Measurements from ENCODE around the gene SPTSSB.

The SPTSSB gene

GRCh38 chr3:161371441-161372320, at the start of gene SPTSSB:
SPTSSB (minus strand) TSS chr3:161371517; CDS start chr3:161346323, 25,194 bp downstream.
- DNase-seq (ENCODE audit: extremely low read depth in 1 of 2, low read depth in 1 of 2), result peak in 1 of 2 donors; percentile 24

GRCh38 chr3:161420746-161421145, 49.4 kb upstream of the SPTSSB start:
- no peak for DNase-seq (ENCODE audit: extremely low read depth in 1 of 2, low read depth in 1 of 2)

- DNase-seq (ENCODE audit: extremely low read depth in 1 of 2, low read depth in 1 of 2), result no peak
These were observed 48.4 kb upstream of the SPTSSB start for GRCh38 chr3:161419555-161420333.

DNA sequence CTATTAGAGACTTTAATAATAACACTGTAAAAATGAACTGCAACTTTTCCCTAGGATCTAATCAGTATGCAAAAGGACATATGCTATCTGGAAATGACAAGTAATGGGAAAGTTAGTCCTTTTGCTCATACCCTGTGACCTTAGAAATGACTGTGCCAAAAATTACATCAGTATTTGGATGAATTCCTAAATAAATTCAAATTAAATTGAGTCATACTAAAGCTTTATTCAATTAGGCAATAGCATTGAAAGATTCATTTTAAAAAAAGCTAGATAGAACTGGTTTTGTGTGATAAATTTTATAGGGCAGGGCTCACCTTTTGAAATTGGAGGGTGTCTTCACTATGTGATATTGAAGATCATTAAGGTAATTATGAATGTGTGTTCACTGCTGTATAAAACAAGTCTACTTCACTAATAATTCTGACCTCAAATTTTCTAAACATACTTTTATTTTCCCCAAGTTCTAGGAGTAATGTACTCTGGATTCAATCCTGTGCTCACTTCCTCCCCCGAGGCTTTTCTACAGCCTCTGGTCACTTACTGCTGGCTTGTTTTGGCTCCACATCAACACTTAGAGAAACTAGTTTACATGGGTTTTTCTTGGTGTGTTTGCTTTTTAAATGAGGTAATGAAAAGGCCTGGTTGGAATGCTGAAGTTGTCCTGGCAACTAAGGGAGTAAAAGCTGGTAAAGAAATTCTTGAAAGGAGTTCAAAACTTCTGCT, 44.4 kb upstream of the SPTSSB start:
- no peak for DNase-seq (ENCODE audit: extremely low read depth in 1 of 2, low read depth in 1 of 2)

- DNase-seq (ENCODE audit: extremely low read depth in 1 of 2, low read depth in 1 of 2), result no peak
These were observed 43.6 kb upstream of the SPTSSB start for GRCh38 chr3:161414907-161415306.

DNA sequence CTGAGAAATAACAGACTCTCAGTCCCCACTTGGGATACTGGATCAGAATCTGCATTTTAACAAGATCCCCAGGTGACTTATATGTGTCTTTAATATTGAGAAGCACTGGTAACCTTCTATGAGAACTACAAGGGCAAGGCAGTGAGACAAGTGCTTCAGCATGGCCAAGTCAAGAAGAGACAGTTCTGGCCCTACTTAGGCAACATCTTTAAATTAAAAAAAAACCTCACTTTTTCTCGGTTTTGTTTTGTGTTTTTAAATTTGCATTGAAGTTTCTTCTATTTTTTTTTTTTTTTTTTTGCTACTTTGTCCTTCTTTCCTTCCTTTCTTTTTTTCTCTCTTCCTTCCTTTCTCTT, 42.5 kb upstream of the SPTSSB start:
- DNase-seq (ENCODE audit: extremely low read depth in 1 of 2, low read depth in 1 of 2), result no peak

DNA sequence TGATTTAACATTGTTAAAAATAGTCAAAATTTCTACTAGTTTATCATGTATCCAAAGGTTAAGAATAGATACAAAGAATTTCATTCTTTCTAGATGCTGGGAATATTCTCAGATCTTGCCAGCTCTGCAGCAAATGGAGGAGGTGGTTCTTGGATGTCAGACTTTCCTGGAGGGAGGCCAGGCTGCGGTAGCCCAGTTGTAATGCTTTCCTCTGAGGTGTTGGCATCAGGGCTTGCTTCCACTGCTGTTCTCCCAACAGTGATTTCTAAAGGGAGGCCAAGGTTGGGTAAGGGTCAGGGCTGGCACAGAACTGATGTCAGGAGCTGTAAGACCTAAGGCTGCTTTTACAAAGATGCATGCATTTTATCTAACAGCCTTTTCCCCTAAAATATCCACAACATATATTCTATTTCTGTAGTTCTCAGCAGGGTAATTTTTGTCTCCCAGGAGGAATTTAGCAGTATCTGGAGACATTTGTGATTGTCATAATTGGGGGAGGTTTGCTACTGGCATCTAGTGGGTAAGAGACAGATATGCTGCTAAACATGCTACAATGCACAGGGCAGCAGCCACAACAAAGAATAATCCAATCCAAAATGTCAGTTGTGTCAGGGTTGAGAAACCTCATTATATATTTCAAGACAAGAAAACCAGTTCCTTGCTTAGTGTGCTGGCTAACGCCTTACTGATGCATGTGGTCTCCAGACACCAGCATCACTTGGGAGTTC, 42.0 kb upstream of the SPTSSB start:
- DNase-seq (ENCODE audit: extremely low read depth in 1 of 2, low read depth in 1 of 2), result no peak

DNA sequence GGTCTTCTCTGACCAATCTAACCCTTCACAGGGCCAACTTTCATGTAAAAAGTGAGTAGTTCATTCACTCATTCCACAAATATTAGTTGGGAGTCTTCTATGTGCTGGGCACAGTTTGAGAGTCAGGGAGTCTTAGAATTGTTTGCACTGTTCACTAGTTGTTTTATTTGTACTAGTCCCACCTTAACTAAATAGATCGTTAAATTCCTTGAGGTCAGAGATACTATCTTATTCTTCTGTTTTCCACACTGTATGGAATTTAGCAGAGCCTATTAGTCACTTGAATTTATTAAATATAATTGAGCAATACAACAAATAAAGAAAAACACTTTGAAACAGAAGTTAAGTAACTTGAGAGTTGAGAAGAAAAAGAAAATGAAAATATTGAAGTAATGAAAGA, 40.8 kb upstream of the SPTSSB start:
- no peak for DNase-seq (ENCODE audit: extremely low read depth in 1 of 2, low read depth in 1 of 2)

GRCh38 chr3:161409858-161410257, 38.5 kb upstream of the SPTSSB start:
- no peak for DNase-seq (ENCODE audit: extremely low read depth in 1 of 2, low read depth in 1 of 2)

- DNase-seq (ENCODE audit: extremely low read depth in 1 of 2, low read depth in 1 of 2), result no peak
These were observed 37.8 kb upstream of the SPTSSB start for GRCh38 chr3:161409069-161409468.

DNA sequence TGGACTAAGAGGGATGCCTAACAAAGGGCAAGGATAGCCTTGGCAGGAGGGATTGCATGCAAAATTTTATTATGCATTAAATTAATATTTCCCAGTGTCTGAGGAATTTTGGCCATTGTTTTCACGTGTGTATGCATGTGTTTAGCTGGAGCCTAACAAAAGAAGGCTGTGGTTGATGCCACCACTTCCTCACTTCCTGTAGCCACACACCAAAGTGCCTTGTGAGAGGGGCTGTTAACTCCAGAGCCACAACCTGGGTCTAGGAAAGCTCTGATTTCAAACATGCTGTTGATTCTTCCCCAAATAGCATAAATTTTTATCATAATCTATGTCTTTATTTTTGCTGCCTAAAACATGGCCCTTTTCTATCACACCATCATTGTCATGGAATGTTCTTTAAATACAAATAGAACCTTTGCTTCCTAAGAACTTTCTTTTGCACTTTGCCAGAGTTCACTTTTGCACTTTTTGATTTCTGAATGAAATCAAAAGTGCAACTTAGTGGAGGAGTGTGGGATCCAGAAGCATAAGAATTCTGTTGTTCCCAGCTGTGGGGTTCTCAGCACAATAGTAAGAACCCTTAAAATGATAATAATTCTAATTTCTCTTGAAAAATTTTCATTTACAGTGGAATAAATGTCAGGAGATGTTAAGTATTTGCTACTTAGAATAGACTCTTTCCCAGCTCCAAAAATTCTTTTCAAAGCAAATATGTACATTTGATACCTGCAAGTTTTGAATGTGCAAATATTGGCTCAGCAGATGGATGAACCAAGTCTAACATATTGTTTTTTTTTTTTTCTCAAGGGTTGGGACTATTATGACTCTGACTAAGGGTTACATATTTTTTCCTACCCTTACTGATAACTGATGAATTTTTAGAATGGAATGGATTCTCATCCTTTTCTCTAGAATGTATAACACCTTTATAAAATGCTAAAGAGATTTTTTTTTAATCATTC, 35.6 kb upstream of the SPTSSB start:
- DNase-seq (ENCODE audit: extremely low read depth in 1 of 2, low read depth in 1 of 2), result no peak

GRCh38 chr3:161405836-161406235, 34.5 kb upstream of the SPTSSB start:
- no peak for DNase-seq (ENCODE audit: extremely low read depth in 1 of 2, low read depth in 1 of 2)

DNA sequence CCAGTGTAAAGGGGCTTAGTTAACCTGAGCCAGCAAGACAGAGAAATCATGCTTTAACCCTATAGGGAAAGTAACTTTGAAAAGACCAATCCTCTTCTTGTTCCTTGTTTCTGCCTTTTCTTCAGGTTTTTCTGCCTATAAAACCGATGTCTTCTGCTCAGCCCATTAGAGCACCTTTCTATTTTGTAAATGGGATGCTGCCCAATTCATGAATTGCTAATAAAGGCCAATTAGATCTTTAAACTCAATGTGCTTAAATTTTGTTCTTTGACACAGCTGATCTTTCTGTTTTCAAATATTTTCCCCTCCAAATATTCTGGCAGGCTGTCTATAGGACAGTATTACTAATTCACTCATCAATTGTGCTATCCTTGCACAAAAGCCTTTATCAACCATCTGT, 33.8 kb upstream of the SPTSSB start:
- no peak for DNase-seq (ENCODE audit: extremely low read depth in 1 of 2, low read depth in 1 of 2)

DNA sequence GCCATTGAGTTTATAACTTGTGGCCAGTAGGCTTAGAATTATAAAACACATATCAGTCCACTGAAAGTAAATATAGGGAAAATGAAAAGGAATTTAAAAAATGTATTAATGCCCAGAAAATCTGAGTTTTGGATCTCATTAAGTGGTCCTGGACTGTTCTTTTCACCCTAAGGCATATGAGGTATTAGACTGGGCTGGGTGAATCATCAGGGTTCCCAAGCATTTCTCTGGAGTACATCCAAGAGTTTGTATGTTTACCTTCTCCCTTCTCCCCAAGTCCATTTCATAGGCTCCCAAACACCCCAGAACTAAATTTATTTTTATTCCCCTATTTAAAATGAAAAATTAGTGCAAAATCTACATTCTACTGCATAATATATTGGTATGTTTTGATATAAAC, 31.9 kb upstream of the SPTSSB start:
- no peak for DNase-seq (ENCODE audit: extremely low read depth in 1 of 2, low read depth in 1 of 2)

DNA sequence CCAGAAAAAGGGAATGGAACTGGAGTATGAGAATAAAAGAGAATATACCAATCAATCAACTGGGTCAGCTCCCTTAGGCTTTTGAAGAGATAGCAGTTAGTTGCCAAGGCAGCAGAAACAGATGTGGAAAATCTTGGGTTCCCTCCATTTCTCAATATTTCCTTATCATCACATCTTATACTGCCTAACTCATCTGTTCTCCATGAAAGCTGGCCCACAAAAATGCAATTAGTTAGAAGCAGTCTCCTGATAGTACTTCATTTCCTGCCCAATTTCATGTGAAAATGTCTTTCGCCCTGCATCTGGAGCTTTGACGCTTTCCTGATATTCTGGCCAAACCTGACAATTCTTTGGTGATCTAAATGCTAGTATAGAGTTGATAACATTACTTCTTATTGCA, 30.1 kb upstream of the SPTSSB start:
- no peak for DNase-seq (ENCODE audit: extremely low read depth in 1 of 2, low read depth in 1 of 2)

GRCh38 chr3:161400650-161401049, 29.3 kb upstream of the SPTSSB start:
- DNase-seq (ENCODE audit: extremely low read depth in 1 of 2, low read depth in 1 of 2), result no peak

DNA sequence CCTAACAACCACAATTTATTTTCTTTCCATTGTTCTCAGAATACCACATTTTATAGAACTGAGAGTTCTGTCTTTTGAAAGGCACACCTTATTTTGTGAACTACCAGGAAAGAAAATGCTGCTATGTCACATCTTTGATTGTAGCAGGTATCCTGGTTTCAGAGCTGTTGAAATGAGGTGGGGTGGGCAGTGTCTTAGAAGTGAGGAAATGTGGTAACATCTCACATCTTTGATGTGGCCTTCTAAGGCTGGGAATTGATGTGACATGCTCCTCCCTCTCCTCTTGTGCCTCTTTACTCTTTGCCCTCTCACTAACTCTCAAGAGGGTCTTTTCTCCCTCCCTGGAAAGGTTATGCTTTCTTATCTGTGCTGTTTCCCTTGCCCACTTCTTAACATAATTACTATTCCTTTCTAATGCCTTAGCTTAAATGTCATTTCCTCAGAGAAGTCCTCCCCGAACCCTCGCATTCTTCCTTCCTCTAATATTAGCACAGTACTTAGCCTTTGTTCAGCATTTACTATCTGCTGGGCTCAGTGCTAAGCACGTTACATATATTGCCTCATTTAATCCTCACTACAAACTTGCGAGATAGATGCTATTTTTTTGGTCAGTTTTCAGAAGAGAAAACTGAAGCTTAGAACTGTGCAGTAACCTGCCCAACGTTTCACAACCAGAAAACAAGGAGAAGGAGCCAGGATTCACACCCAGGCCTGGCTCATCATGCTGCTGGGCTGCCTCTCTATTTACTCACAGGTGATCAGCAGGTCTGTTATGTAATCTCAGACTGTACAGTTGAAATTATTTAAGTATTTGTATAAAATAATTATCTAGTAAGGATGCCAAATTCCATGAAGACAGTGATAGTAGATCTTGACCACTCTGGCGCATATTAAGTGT, 24.0 kb upstream of the SPTSSB start:
- DNase-seq (ENCODE audit: extremely low read depth in 1 of 2, low read depth in 1 of 2), result no peak

DNA sequence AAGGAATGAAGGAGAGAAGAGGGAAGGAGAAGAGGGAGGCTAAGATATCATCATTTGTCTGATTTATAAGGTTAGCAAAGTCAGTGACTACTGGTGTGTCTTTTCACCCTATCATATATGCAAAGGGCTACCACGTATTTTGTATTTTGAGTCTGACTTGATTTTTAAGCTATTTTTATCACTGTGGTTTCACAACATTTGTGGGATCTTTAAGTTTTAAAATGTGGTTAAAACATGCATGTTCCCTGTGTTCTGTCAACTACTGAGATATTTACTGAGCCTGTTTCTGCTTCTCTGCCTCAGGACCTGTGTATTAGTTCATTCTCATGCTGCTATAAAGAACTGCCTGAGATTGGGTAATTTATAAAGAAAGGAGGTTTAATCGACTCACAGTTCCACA, 22.5 kb upstream of the SPTSSB start:
- DNase-seq (ENCODE audit: extremely low read depth in 1 of 2, low read depth in 1 of 2), result no peak

DNA sequence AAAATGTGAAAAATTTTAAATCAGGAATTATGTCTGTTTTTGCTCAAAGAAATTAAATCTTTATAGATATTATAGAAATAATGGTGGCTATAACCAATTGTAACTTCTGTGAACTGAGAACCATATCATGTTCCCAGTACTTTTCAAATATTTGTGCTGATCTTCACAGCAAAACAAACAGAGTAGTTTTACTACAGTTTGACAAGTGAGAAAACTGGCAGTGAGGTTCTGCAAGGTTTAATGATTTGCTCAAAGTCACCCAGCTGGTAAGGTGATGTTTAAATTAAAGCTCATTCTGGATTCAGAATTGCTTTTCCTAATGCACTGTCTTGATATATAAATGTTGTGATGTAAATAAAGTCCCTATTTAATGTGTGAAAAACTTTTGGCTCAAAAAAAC, 22.0 kb upstream of the SPTSSB start:
- DNase-seq (ENCODE audit: extremely low read depth in 1 of 2, low read depth in 1 of 2), result no peak

All from stimulated activated CD8-positive, alpha-beta memory T cell treated with anti-CD3 and anti-CD28 coated beads, Interleukin-7, amount 100 ng/mL, for 48 hours (primary cell).